SU-DHL-6 (cell line): ENCODE results near the gene CD300H.

Experiments used
- H2AFZ ChIP-seq: fragments of 200-600 bp; sonication (generic); 2 replicates; pipeline ENCODE4 v1.6.1; 2014; ENCODE audit warnings: low read depth, mild to moderate bottlenecking, moderate library complexity, mixed read lengths, antibody characterized with exemption, low read length; ENCODE audit not compliant: severe bottlenecking
- H3F3A ChIP-seq: fragments of 200-600 bp; shearing (Covaris generic); 2 replicates; pipeline ENCODE4 v1.6.0; 2016; ENCODE audit warnings: antibody characterized with exemption, mild to moderate bottlenecking; ENCODE audit not compliant: insufficient read depth
- H3K27ac ChIP-seq: fragments of 200-600 bp; sonication (generic); 2 replicates; pipeline ENCODE4 v1.5.1; 2016; ENCODE audit warnings: low read depth, mild to moderate bottlenecking, low read length, moderate library complexity, mixed read lengths
- H3K27me3 ChIP-seq: fragments of 200-600 bp; sonication (generic), shearing (Covaris generic); 2 replicates; pipeline ENCODE4 v1.6.0; 2014; ENCODE audit warnings: mild to moderate bottlenecking, low read length
- H3K36me3 ChIP-seq: fragments of 200-600 bp; sonication (generic); 2 replicates; pipeline ENCODE4 v1.6.1; 2014; ENCODE audit warnings: mild to moderate bottlenecking, low read length, mixed read lengths
- H3K4me2 ChIP-seq: fragments of 300-600, 200-600 bp; shearing (Covaris generic), sonication (generic); 2 replicates; pipeline ENCODE4 v1.6.0; 2014; ENCODE audit warnings: low read length, low read depth, mild to moderate bottlenecking; ENCODE audit not compliant: poor library complexity, severe bottlenecking
- H3K4me3 ChIP-seq: fragments of 200-600 bp; sonication (generic); 2 replicates; pipeline ENCODE4 v1.5.1; 2014; ENCODE audit warnings: antibody characterized with exemption, low read length, mild to moderate bottlenecking, mixed read lengths; ENCODE audit not compliant: insufficient read depth, poor library complexity, severe bottlenecking
- H3K79me2 ChIP-seq: fragments of 200-600 bp; sonication (generic); 2 replicates; pipeline ENCODE4 v1.6.1; 2014; ENCODE audit warnings: mild to moderate bottlenecking, low read length, moderate library complexity; ENCODE audit not compliant: insufficient read depth
- H3K9ac ChIP-seq: fragments of 200-600 bp; sonication (generic); 2 replicates; pipeline ENCODE4 v1.7.0; 2014; ENCODE audit warnings: mild to moderate bottlenecking, low read length
- H3K9me2 ChIP-seq: fragments of 200-600 bp; sonication (generic); replicated peaks from 2 replicates; pipeline ENCODE4 v1.6.1; 2014; ENCODE audit warnings: low read length; ENCODE audit not compliant: insufficient read depth
- H3K9me3 ChIP-seq: fragments of 200-600 bp; sonication (generic); 2 replicates; pipeline ENCODE4 v1.6.1; 2014; ENCODE audit warnings: low read length, mixed read lengths; ENCODE audit not compliant: insufficient read depth
- H4K20me1 ChIP-seq: fragments of 200-600 bp; sonication (generic); 2 replicates; pipeline ENCODE4 v1.6.1; 2014; ENCODE audit warnings: low read depth, mild to moderate bottlenecking, antibody characterized with exemption, low read length, moderate library complexity, mixed read lengths
- EZH2phosphoT487 ChIP-seq: fragments of 200-600 bp; sonication (generic), shearing (Covaris generic); conservative IDR thresholded peaks from 2 replicates; pipeline ENCODE4 v1.6.1; 2018; ENCODE audit warnings: mild to moderate bottlenecking, antibody characterized with exemption, low read length, moderate library complexity, mixed read lengths
- TF ChIP-seq, protein P1 (sequence below): fragments of 200-600 bp; sonication (generic); IDR thresholded peaks from one replicate; pipeline ENCODE4 v1.5.1; 2017; ENCODE audit warnings: antibody characterized with exemption, mild to moderate bottlenecking, low read length, moderate library complexity; ENCODE audit not compliant: insufficient read depth, poor library complexity, severe bottlenecking

Gene CD300H

DNA sequence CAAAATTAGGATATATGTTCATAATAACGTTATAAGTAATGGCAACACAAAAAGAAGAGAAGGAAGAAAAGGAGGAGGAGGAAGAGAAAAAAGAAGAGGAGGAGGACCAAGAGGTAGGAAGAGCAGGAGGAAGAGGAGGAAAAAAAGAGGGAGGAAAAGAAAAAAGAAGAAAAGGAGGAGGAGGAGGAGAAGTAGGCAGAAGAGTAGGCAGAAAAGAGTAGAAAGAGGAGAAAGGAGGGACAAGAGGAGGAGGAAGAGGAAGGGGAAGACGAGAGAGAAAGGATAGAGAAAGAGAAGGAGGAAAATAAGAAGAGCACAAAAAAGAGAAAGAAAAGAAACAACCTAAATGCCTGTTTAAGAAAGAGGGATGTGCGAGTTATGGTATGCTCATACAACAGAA is 30.4 kb downstream of the CD300H start:
- no peaks in the 10 kb centered on the region for H3K9me3 ChIP-seq
- 0 out of 2 replicates have a peak, but pooled peaks cover 3% of the 10 kb centered on the region for H3K27me3 ChIP-seq
- H4K20me1 ChIP-seq: no peaks in the 10 kb centered on the region
- no peaks in the 10 kb centered on the region for H3F3A ChIP-seq
- H3K79me2 ChIP-seq: no peaks in the 10 kb centered on the region
- no peaks in the 10 kb centered on the region for H3K9me2 ChIP-seq
- no peak overlapping the region for H3K27ac ChIP-seq
- H3K4me3 ChIP-seq: no peak overlapping the region
- no peak overlapping the region for H2AFZ ChIP-seq
- TF ChIP-seq, protein P1, sequence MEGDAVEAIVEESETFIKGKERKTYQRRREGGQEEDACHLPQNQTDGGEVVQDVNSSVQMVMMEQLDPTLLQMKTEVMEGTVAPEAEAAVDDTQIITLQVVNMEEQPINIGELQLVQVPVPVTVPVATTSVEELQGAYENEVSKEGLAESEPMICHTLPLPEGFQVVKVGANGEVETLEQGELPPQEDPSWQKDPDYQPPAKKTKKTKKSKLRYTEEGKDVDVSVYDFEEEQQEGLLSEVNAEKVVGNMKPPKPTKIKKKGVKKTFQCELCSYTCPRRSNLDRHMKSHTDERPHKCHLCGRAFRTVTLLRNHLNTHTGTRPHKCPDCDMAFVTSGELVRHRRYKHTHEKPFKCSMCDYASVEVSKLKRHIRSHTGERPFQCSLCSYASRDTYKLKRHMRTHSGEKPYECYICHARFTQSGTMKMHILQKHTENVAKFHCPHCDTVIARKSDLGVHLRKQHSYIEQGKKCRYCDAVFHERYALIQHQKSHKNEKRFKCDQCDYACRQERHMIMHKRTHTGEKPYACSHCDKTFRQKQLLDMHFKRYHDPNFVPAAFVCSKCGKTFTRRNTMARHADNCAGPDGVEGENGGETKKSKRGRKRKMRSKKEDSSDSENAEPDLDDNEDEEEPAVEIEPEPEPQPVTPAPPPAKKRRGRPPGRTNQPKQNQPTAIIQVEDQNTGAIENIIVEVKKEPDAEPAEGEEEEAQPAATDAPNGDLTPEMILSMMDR: no peak
- TF ChIP-seq EZH2phosphoT487: no peak
- no peak overlapping the region for H3K9ac ChIP-seq
- no peak overlapping the region for H3K4me2 ChIP-seq
- H3K36me3 ChIP-seq: no peaks in the 10 kb centered on the region

- Histone ChIP-seq H4K20me1 (no peaks in the 10 kb centered on the region), H3K9ac (no peak overlapping the region), H3K27me3 (0 out of 2 replicates have a peak, but pooled peaks cover 3% of the 10 kb centered on the region), H3K79me2 (no peaks in the 10 kb centered on the region), H2AFZ (no peak overlapping the region), H3K9me3 (no peaks in the 10 kb centered on the region), H3K4me3 (no peak overlapping the region), H3K9me2 (no peaks in the 10 kb centered on the region), H3F3A (no peaks in the 10 kb centered on the region), H3K36me3 (no peaks in the 10 kb centered on the region), H3K27ac (no peak overlapping the region), H3K4me2 (no peak overlapping the region)
- no peak for TF ChIP-seq EZH2phosphoT487
These were observed 35.2 kb downstream of the CD300H start for GRCh38 chr17:74532115-74532514.

DNA sequence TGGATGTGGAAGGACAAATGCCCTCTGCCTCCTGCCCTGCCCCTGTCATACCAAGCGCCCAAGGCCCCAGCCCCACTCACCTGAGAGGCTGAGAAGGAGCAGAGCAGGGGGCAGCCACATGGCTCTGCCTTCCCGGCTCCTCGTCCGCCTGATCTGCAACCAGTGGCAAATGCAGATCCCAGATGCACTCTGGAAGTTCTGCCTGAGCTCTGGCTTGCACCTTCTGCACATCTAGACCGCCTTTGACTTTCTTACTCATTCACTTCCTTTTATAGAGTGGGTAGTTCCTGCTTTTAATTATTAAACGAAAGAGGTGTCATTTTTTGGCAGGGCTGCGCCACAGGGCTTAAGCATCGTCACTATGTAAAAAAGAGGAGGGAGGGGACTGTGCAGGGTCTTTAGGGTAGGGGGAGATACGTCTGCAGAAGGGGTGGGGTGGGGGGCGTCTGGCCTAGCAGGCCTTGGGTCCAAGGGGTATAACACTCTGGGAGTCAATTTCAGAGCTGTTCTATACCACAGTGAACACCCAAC is 36.0 kb downstream of the CD300H start, which contains the start of gene CD300LB:
TSS of gene CD300LB (minus strand) at position 245 of the 531 bp plus-strand sequence. CDS start at position 120, 125 bp downstream.
- no peaks in the 10 kb centered on the region for H4K20me1 ChIP-seq
- no peak within 1 kb of the TSS for H3K4me2 ChIP-seq
- H3K27ac ChIP-seq: no peak within 1 kb of the TSS
- H3K36me3 ChIP-seq: no peaks in the 10 kb centered on the region
- 0 out of 2 replicates have a peak, but pooled peaks cover 3% of the 10 kb centered on the region for H3K27me3 ChIP-seq
- H3K79me2 ChIP-seq: no peaks in the 10 kb centered on the region
- no peaks in the 10 kb centered on the region for H3K9me3 ChIP-seq
- no peak within 1 kb of the TSS for H3K4me3 ChIP-seq
- TF ChIP-seq EZH2phosphoT487: no peak
- TF ChIP-seq, protein P1: no peak
- H3F3A ChIP-seq: no peaks in the 10 kb centered on the region
- H2AFZ ChIP-seq: no peak within 1 kb of the TSS
- no peak within 1 kb of the TSS for H3K9ac ChIP-seq
- no peaks in the 10 kb centered on the region for H3K9me2 ChIP-seq

DNA sequence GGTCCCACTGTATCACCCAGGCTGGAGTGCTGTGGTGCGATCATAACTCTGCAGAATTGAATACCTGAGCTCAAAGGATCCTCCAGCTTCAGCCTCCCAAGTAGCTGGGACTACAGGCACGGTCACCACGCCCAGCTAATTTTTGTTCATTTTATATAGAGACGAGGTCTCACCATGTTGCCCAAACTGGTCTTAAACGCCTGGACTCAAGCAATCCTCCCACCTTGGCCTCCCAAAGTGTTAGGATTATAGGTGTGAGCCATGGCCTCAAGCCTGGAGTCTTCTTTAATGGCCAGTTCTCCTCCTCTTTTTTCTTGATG is 36.5 kb downstream of the CD300H start:
- no peak overlapping the region for H3K27ac ChIP-seq
- H3K79me2 ChIP-seq: no peaks in the 10 kb centered on the region
- H3K27me3 ChIP-seq: 0 out of 2 replicates have a peak, but pooled peaks cover 2% of the 10 kb centered on the region
- no peak overlapping the region for H3K4me3 ChIP-seq
- H3K9me2 ChIP-seq: no peaks in the 10 kb centered on the region
- H3K36me3 ChIP-seq: no peaks in the 10 kb centered on the region
- no peak overlapping the region for H2AFZ ChIP-seq
- no peaks in the 10 kb centered on the region for H3F3A ChIP-seq
- no peaks in the 10 kb centered on the region for H4K20me1 ChIP-seq
- TF ChIP-seq EZH2phosphoT487: no peak
- TF ChIP-seq, protein P1: no peak
- no peak overlapping the region for H3K9ac ChIP-seq
- no peak overlapping the region for H3K4me2 ChIP-seq
- no peaks in the 10 kb centered on the region for H3K9me3 ChIP-seq
